SK-N-SH (cell line): Measurements from ENCODE around the gene SOWAHD.

Experiments used
- GABPA ChIP-seq: IDR thresholded peaks from 2 replicates; pipeline ENCODE4 v1.4.0; 2012; ENCODE audit warnings: low read depth, mild to moderate bottlenecking
- REST ChIP-seq: IDR thresholded peaks from 2 replicates; pipeline ENCODE4 v1.6.1; 2012; ENCODE audit warnings: mild to moderate bottlenecking, low read depth, low read length, moderate library complexity
- RFX5 ChIP-seq: IDR thresholded peaks from 2 replicates; pipeline ENCODE4 v1.6.1; 2012; ENCODE audit warnings: mild to moderate bottlenecking, improper control_type of control experiment, low read length

- no peak for TF ChIP-seq GABPA
- TF ChIP-seq REST = no peak
- no peak for TF ChIP-seq RFX5
Observed at GRCh38 chrX:119778829-119779228, 20.4 kb downstream of the SOWAHD start.
